ENCODE results near the gene FILIP1L. TPM values are rescaled to one million over a fixed set of nuclear protein-coding genes. Genes with fewer than 3 reads are reported as not detected.

Gene FILIP1L
- polyA plus RNA-seq, 1 experiment = 31.2 TPM

DNA sequence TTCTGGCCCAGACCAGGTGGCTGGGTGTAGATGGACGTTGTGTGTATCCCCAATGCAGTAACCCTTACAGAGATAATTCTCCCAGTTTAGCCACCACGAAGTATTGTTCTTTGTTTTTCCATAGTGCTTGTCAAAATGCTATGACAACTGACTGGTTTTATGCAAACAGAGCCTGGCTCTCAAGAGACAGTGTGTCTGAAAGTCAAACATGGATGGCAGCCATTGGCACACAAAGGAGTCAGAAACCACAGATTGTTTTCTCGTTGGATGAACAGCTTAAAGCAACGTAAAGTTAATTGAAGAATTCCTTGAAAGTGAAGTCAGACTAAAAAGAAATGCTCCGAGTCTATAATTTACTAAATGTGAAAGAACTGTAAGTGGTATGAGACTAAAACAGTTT is 91.2 kb downstream of the FILIP1L start:
- Histone ChIP-seq H3K4me3 (ENCODE audit: low read depth, low read length) (no peak overlapping the region), H3K36me3 (ENCODE audit: control insufficient read depth, insufficient read depth, low read length) (no peaks in the 10 kb centered on the region), H3K27me3 (ENCODE audit: control insufficient read depth, insufficient read depth, low read length) (no peaks in the 10 kb centered on the region)
- no peak for DNase-seq (ENCODE audit: low read depth)
- ChIA-PET CTCF (interaction anchor here (0.6 kb wide), 1 partner anchor 242 kb away, joined by 4 read pairs; no protein-coding TSS in a partner anchor), POLR2A (no interaction called here)
- TF ChIP-seq, protein P1, sequence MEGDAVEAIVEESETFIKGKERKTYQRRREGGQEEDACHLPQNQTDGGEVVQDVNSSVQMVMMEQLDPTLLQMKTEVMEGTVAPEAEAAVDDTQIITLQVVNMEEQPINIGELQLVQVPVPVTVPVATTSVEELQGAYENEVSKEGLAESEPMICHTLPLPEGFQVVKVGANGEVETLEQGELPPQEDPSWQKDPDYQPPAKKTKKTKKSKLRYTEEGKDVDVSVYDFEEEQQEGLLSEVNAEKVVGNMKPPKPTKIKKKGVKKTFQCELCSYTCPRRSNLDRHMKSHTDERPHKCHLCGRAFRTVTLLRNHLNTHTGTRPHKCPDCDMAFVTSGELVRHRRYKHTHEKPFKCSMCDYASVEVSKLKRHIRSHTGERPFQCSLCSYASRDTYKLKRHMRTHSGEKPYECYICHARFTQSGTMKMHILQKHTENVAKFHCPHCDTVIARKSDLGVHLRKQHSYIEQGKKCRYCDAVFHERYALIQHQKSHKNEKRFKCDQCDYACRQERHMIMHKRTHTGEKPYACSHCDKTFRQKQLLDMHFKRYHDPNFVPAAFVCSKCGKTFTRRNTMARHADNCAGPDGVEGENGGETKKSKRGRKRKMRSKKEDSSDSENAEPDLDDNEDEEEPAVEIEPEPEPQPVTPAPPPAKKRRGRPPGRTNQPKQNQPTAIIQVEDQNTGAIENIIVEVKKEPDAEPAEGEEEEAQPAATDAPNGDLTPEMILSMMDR (IDR thresholded peaks at IDR 0.05; ENCODE audit: insufficient read depth, low read depth, low read length) = no peak

DNA sequence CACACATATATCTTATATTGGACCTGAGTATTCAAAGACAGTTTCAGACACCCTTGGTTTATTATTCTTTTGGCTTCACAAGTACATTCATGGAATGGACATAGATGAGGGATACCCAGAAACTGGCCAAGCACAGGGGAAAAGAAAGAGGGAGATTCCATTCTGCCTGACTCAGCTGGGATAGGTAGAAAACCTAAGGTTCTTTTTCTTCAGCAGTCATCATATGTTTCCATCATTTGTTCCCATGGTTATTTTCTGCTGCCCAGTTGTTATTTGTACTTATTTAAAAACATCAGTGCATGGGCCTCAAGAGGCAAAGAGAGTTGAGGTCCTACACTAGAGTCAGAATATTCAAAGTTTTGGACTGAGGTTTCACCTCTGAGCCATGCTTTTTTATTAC is 91.8 kb downstream of the FILIP1L start:
- DNase-seq (ENCODE audit: low read depth) = no peak
- H3K4me3 ChIP-seq (ENCODE audit: low read depth, low read length) = no peak overlapping the region
- H3K27me3 ChIP-seq (ENCODE audit: control insufficient read depth, insufficient read depth, low read length) = no peaks in the 10 kb centered on the region
- POLR2A ChIA-PET = no interaction called here
- no peaks in the 10 kb centered on the region for H3K36me3 ChIP-seq (ENCODE audit: control insufficient read depth, insufficient read depth, low read length)
- TF ChIP-seq, protein P1 (IDR thresholded peaks at IDR 0.05; ENCODE audit: insufficient read depth, low read depth, low read length) = no peak
- CTCF ChIA-PET = no interaction called here

DNA sequence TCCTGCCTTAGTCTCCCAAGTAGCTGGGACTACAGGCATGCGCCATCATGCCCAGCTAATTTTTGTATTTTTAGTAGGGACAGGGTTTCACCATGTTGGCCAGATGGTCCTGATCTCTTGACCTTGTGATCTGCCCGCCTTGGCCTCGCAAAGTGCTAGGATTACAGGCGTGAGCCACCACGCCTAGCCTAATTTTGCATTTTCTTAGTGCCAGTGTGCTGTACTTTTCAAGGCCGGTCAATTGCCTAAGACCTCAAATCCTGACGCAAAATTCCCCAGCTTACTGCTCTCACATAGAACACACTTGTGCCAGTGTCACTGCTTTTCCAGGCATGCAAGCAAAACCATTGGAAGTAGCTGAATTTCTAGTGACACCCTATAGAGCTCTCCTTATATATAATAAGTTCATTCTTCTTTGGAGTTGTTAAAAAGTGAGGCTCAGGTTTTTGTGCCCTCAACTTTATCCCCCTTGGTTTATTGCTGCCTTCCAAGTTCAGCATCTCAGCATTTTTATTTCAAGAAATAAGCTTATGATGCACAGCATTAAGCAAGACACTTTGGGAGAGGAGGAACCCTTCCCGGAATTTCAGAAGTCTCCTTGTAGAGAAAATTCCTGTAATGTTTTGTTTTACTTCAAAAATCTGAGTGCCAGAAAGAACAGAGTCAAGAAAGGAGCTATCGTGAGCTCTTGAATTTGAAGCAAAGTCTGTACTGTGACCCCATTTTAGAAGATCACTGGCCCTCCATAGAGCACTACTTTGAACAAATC is 93.2 kb downstream of the FILIP1L start:
- POLR2A ChIA-PET = interaction anchor here (0.7 kb wide), 1 partner anchor 188 kb away, joined by 4 read pairs; no protein-coding TSS in a partner anchor
- Histone ChIP-seq H3K27me3 (ENCODE audit: control insufficient read depth, insufficient read depth, low read length) (no peaks in the 10 kb centered on the region), H3K36me3 (ENCODE audit: control insufficient read depth, insufficient read depth, low read length) (no peaks in the 10 kb centered on the region), H3K4me3 (ENCODE audit: low read depth, low read length) (no peak overlapping the region)
- CTCF ChIA-PET = interaction anchor here (1.3 to 1.8 kb wide), 3 partner anchors 9 to 57 kb away, joined by 4 to 5 read pairs (median 4); no protein-coding TSS in a partner anchor
- DNase-seq (ENCODE audit: low read depth) = no peak
- TF ChIP-seq, protein P1 (IDR thresholded peaks at IDR 0.05; ENCODE audit: insufficient read depth, low read depth, low read length) = no peak

DNA sequence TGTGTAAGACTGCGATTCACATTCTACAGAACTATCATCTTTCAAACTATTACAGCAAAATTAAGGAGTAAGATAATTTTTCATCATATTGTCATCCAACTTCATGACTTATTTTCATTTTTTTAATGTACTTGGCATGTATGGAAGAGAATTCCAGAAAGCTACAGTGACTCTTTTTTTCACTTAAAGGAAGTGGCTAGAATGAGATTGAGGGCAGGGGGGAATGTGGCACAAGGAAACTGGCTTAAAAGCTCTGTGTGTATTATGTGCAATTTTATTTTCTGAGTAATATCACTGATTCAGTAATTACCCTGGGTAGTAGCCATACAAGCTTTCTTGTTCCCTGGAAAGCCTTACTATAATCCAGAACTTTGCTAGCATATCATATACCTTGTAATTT is 94.6 kb downstream of the FILIP1L start:
- Histone ChIP-seq H3K27me3 (ENCODE audit: control insufficient read depth, insufficient read depth, low read length) (no peaks in the 10 kb centered on the region), H3K36me3 (ENCODE audit: control insufficient read depth, insufficient read depth, low read length) (no peaks in the 10 kb centered on the region), H3K4me3 (ENCODE audit: low read depth, low read length) (no peak overlapping the region)
- POLR2A ChIA-PET = no interaction called here
- CTCF ChIA-PET = interaction anchor here (0.8 to 1.8 kb wide), 3 partner anchors 12 to 32 kb away, joined by 3 to 5 read pairs (median 4); no protein-coding TSS in a partner anchor
- TF ChIP-seq, protein P1 (IDR thresholded peaks at IDR 0.05; ENCODE audit: insufficient read depth, low read depth, low read length) = no peak
- DNase-seq (ENCODE audit: low read depth) = no peak

DNA sequence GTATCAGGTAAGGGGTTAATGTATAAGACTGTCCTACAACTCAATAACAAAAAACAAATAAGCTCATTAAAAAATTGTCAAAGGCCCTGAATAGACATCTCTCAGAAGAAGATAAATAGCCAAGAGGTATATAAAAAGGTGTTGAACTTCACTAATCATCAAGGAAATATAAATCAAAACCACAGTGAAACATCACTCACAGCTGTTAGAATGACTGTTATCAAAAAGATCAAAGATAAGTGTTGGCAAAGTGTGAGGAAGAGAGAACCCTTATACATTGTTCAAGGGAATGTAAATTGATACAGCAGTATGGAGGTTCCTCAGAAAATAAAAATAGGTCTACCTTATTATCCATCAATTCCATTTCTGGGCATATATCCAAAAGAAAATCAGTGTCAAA is 95.5 kb downstream of the FILIP1L start:
- DNase-seq (ENCODE audit: low read depth) = no peak
- H3K36me3 ChIP-seq (ENCODE audit: control insufficient read depth, insufficient read depth, low read length) = no peaks in the 10 kb centered on the region
- POLR2A ChIA-PET = no interaction called here
- CTCF ChIA-PET = interaction anchor here (0.6 kb wide), 1 partner anchor 305 kb away, joined by 3 read pairs; no protein-coding TSS in a partner anchor
- H3K4me3 ChIP-seq (ENCODE audit: low read depth, low read length) = no peak overlapping the region
- no peaks in the 10 kb centered on the region for H3K27me3 ChIP-seq (ENCODE audit: control insufficient read depth, insufficient read depth, low read length)
- TF ChIP-seq, protein P1 (IDR thresholded peaks at IDR 0.05; ENCODE audit: insufficient read depth, low read depth, low read length) = no peak
